Pancreas (tissue), 10 donors: Measurements from ENCODE around the gene ARHGAP26. TPM values are rescaled to one million over a fixed set of nuclear protein-coding genes. Genes with fewer than 3 reads are reported as not detected.

Experiments used
- ATAC-seq, 4 donors: fragments of 200-7000 bp; cut with Tn5 transposase; one replicate each; pipeline versions ENCODE4 v1.8.0 to v1.9.1; 2020; ENCODE audit warnings: mild to moderate bottlenecking in 4 of 4, moderate library complexity in 4 of 4
- DNase-seq, 6 donors: peaks; one replicate each; pipeline ENCODE4 v3.0.0-alpha.2; 2020
- FAIRE-seq: peaks from 2 replicates; lab custom pipeline; 2012; peaks lifted over from hg19 to GRCh38; lab: Jason Lieb, UNC
- H3K27ac ChIP-seq, 4 donors: fragments of 200-600 bp; sonication (generic); 1 replicate in 3 of 4; 2 replicates in 1 of 4; pipeline versions ENCODE4 v1.5.0 to v1.8.0; 2020
- H3K27me3 ChIP-seq, 4 donors: fragments of 200-600 bp; one replicate each; pipeline ENCODE4 v1.8.0; 2021
- H3K36me3 ChIP-seq, 3 donors: fragments of 200-600 bp; sonication (generic) in 1 of 3; one replicate each; pipeline versions ENCODE4 v1.5.0 to v1.8.0; 2020 to 2021
- H3K4me1 ChIP-seq, 3 donors: fragments of 200-600 bp; one replicate each; pipeline ENCODE4 v1.8.0; 2021
- H3K4me3 ChIP-seq, 4 donors: fragments of 200-600 bp; sonication (generic) in 2 of 4; one replicate each; pipeline versions ENCODE4 v1.5.0 to v1.8.0; 2020 to 2021
- H3K9me3 ChIP-seq, 4 donors: fragments of 200-600 bp; one replicate each; pipeline ENCODE4 v1.8.0; 2021
- CTCF ChIP-seq, 4 donors: fragments of 200-600 bp; sonication (generic) in 3 of 4; IDR thresholded peaks; one replicate each; pipeline versions ENCODE4 v1.5.0 to v1.8.0; 2021; ENCODE audit warnings: antibody characterized with exemption in 4 of 4
- WGBS, 2 donors: extraction: QIAGEN DNeasy Blood & Tissue Kit; methylation state at CpG; one replicate each; pipeline ENCODE4 v1.1.7; 2013; 5-methylcytosine and 5-hydroxymethylcytosine counted together
- intact Hi-C, 3 donors: fragments of 100-400 bp; cut with DNase I; formaldehyde crosslinking; loops; one replicate each; pipeline versions ENCODE4 v1.11.1 to v1.14.2; 2022
- polyA plus RNA-seq, 2 donors: library from polyadenylated mRNA; stranded (reverse); fragments of 200-250 nt; gene quantifications; one replicate each; pipeline ENCODE4 v1.2.3, GENCODE V29; 2013
- total RNA-seq, 6 donors: library from RNA; stranded (reverse); fragmentation: NEBNext Ultra II Directional in 4 of 6; extraction: Animal tissue kit (Norgen Biotek cat#: 25700) in 4 of 6; gene quantifications; one replicate each; pipeline versions ENCODE4 v1.2.1 to v1.2.4, GENCODE V29; 2021 to 2023
- donor health status: healthy with polysubstance abuse.
- donor health status: DM: no; HTN: no; CAD: no; lungs with moderate emphysema.
- donor health status: DM: no; HTN: no; CAD: no.
- donor health status: control.
- donor health status: control.
- donor health status: Bipolar disorder and iron deficiency.
- donor health status: DM: yes; HTN: yes; CAD: no.
- donor health status: DM: no; HTN: no; CAD: no.
- donor health status: DM: no; HTN: no; CAD: no.
- donor health status: DM: yes; HTN: yes; CAD: no.

The ARHGAP26 gene
- total and polyA plus RNA-seq, 8 donors = 3.0 to 28.1 (median 10.3) TPM

- no peak for FAIRE-seq
- no peak for TF ChIP-seq CTCF (IDR thresholded peaks at IDR 0.05)
Observed at GRCh38 chr5:143078313-143078712, 308.1 kb downstream of the ARHGAP26 start.

GRCh38 chr5:143078971-143079370 is 308.8 kb downstream of the ARHGAP26 start:
- H3K27me3 ChIP-seq = no peaks in the 10 kb centered on the region
- H3K4me3 ChIP-seq = no peak overlapping the region
- intact Hi-C loops = no loop called here
- TF ChIP-seq CTCF (IDR thresholded peaks at IDR 0.05) = no peak
- no peak for FAIRE-seq
- H3K4me1 ChIP-seq = no peaks in the 10 kb centered on the region
- H3K9me3 ChIP-seq = no peaks in the 10 kb centered on the region
- no peak for DNase-seq
- no peaks in the 10 kb centered on the region for H3K36me3 ChIP-seq
- 91 to 96% methylated on average over 2 of the region's 2 CpGs for WGBS, 2 donors
- H3K27ac ChIP-seq = no peak overlapping the region
- ATAC-seq = no peak

More at GRCh38 chr5:143078313-143078712, 308.1 kb downstream of the ARHGAP26 start:
- no peak overlapping the region for H3K27ac ChIP-seq
- no peak for ATAC-seq
- intact Hi-C loops = no loop called here
- no peaks in the 10 kb centered on the region for H3K4me1 ChIP-seq
- H3K36me3 ChIP-seq = no peaks in the 10 kb centered on the region
- 84 to 88% methylated on average over 5 of the region's 5 CpGs for WGBS, 2 donors
- H3K4me3 ChIP-seq = no peak overlapping the region
- no peaks in the 10 kb centered on the region for H3K9me3 ChIP-seq
- no peaks in the 10 kb centered on the region for H3K27me3 ChIP-seq
- no peak for DNase-seq

- intact Hi-C loops = no loop called here
- no peak for DNase-seq
- no peak for ATAC-seq
- no peak overlapping the region for H3K27ac ChIP-seq
- H3K27me3 ChIP-seq = no peaks in the 10 kb centered on the region
- no peaks in the 10 kb centered on the region for H3K4me1 ChIP-seq
- H3K9me3 ChIP-seq = no peaks in the 10 kb centered on the region
- FAIRE-seq = no peak
- no peak for TF ChIP-seq CTCF (IDR thresholded peaks at IDR 0.05)
- H3K4me3 ChIP-seq = no peak overlapping the region
- H3K36me3 ChIP-seq = no peaks in the 10 kb centered on the region
- 97 to 100% methylated on average over 2 of the region's 2 CpGs for WGBS, 2 donors
Observed at GRCh38 chr5:143080407-143080806, 310.2 kb downstream of the ARHGAP26 start.

- DNase-seq (no peak), FAIRE-seq (no peak), ATAC-seq (no peak)
- no peak overlapping the region for H3K27ac ChIP-seq
- no peaks in the 10 kb centered on the region for H3K9me3 ChIP-seq
- intact Hi-C loops = no loop called here
- H3K27me3 ChIP-seq = no peaks in the 10 kb centered on the region
- no peak for TF ChIP-seq CTCF (IDR thresholded peaks at IDR 0.05)
- H3K36me3 ChIP-seq = no peaks in the 10 kb centered on the region
- H3K4me1 ChIP-seq = no peaks in the 10 kb centered on the region
- WGBS, 2 donors = 83 to 92% methylated on average over 1 of the region's 1 CpG
- H3K4me3 ChIP-seq = no peak overlapping the region
Observed at GRCh38 chr5:143080982-143081381, 310.8 kb downstream of the ARHGAP26 start.

GRCh38 chr5:143083006-143083405 is 312.8 kb downstream of the ARHGAP26 start:
- Histone ChIP-seq H3K36me3 (no peaks in the 10 kb centered on the region), H3K4me3 (no peak overlapping the region), H3K9me3 (no peaks in the 10 kb centered on the region), H3K27me3 (no peaks in the 10 kb centered on the region), H3K4me1 (no peaks in the 10 kb centered on the region), H3K27ac (no peak overlapping the region)
- 82 to 84% methylated on average over 9 of the region's 9 CpGs for WGBS, 2 donors
- no peak for ATAC-seq
- no peak for DNase-seq
- intact Hi-C loops = no loop called here
- no peak for TF ChIP-seq CTCF (IDR thresholded peaks at IDR 0.05)
- FAIRE-seq = no peak
